Natural killer cell (primary cell): ENCODE results near the gene CENPT. TPM values are rescaled to one million over a fixed set of nuclear protein-coding genes. Genes with fewer than 3 reads are reported as not detected.

Experiments used
- ATAC-seq, 3 donors: fragments of 150-1000 bp in 2 of 3; fragments of 200-7000 bp in 1 of 3; cut with Tn5 transposase; 1 replicate in 1 of 3; 2 replicates in 2 of 3; pipeline ENCODE4 v1.10.0; 2021; ENCODE audit warnings: mild to moderate bottlenecking in 2 of 3, moderate library complexity in 2 of 3
- DNase-seq, 2 donors: peaks; one replicate each; pipeline versions ENCODE4 v3.0.0 to v3.0.0-alpha.2; 2013 to 2021; ENCODE audit warnings: mixed read lengths in 1 of 2
- H3K27ac ChIP-seq: one replicate; pipeline ENCODE4 v1.5.1; 2013; ENCODE audit warnings: mild to moderate bottlenecking, low read length
- H3K27me3 ChIP-seq: one replicate; pipeline ENCODE4 v1.6.1; 2013; ENCODE audit warnings: low read length; ENCODE audit not compliant: control insufficient read depth, insufficient read depth
- H3K36me3 ChIP-seq: one replicate; pipeline ENCODE4 v1.6.1; 2013; ENCODE audit warnings: low read length; ENCODE audit not compliant: control insufficient read depth, insufficient read depth
- H3K4me1 ChIP-seq: one replicate; pipeline ENCODE4 v1.6.1; 2013; ENCODE audit warnings: low read length; ENCODE audit not compliant: control insufficient read depth, insufficient read depth
- H3K4me3 ChIP-seq: one replicate; pipeline ENCODE4 v1.5.1; 2013; ENCODE audit warnings: low read length
- H3K9me3 ChIP-seq: one replicate; pipeline ENCODE4 v1.6.1; 2013; ENCODE audit warnings: low read length; ENCODE audit not compliant: control insufficient read depth, insufficient read depth
- H3K27ac Mint-ChIP-seq, 2 donors: one replicate each; pipeline ENCODE4 v1.8.0; 2022; ENCODE audit warnings: mild to moderate bottlenecking in 2 of 2, mixed read lengths in 2 of 2, moderate library complexity in 1 of 2
- H3K27me3 Mint-ChIP-seq, 2 donors: one replicate each; pipeline ENCODE4 v1.8.0; 2022; ENCODE audit warnings: low read depth in 2 of 2, mixed read lengths in 2 of 2
- H3K36me3 Mint-ChIP-seq: one replicate; pipeline ENCODE4 v1.8.0; 2022; ENCODE audit warnings: mixed read lengths
- H3K4me1 Mint-ChIP-seq, 2 donors: one replicate each; pipeline ENCODE4 v1.8.0; 2022; ENCODE audit warnings: mixed read lengths in 2 of 2
- H3K4me3 Mint-ChIP-seq: one replicate; pipeline ENCODE4 v1.8.0; 2022; ENCODE audit warnings: mild to moderate bottlenecking, moderate library complexity, mixed read lengths
- H3K9me3 Mint-ChIP-seq, 2 donors: one replicate each; pipeline ENCODE4 v1.8.0; 2022; ENCODE audit warnings: mixed read lengths in 2 of 2
- WGBS: methylation state at CpG from one replicate; pipeline ENCODE4 v1.1.7; 2013; ENCODE audit warnings: missing lambda C conversion rate; ENCODE audit not compliant: insufficient coverage; 5-methylcytosine and 5-hydroxymethylcytosine counted together
- intact Hi-C: fragments of 100-400 bp; cut with micrococcal nuclease; formaldehyde crosslinking; loops from one replicate; pipeline ENCODE4 v1.14.2; 2022
- total RNA-seq, 4 donors: library from RNA; stranded (reverse); fragments of 120-200 nt in 1 of 4; gene quantifications; one replicate each; pipeline versions ENCODE4 v1.2.3 to v1.2.4, GENCODE V29; 2013 to 2022
- TF ChIP-seq, protein P1 (sequence below): fragments of 200-600 bp; IDR thresholded peaks from one replicate; pipeline ENCODE4 v1.8.0; 2022; ENCODE audit warnings: antibody characterized with exemption

CENPT gene
- total RNA-seq, 3 donors from 2014 or later (not counting 1 experiment from before 2014, with no cell fraction given) = 68.6 to 81.3 (median 78.9) TPM

DNA sequence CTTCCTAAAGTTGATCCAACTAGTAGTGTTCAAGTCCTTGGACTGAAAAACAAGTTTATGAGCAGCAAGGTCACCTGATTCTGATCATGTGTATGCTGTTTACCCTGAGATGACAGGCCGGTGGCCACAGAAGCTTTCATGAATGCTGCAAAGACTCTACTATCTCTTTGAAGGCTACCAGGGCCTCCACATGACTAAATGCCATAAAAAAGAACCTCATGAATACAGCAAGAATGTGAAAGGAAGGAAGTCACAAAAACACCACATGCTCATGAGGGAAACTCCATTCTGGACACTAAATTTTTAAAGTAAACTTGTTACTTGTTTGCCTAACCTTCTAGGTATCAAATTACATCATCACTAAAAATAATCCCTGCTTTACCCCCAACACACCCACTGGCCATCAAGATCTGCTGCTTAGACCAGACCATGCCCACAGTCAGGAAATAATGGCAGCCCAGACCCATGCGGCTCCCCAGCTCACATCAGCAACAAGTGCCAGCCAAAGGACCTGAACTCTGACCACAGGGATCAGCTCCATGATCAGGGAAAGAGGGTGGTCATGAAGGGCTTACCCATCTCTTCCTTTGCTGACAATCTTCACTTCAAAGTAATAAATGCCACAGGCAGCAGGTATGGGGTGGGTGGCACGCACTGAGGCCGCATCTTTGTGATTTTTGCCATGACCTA, 42.5 kb downstream of the CENPT start:
- Mint-ChIP-seq H3K27ac (peak overlapping the region; percentile 87 to 92), H3K4me3 (peak overlapping the region; percentile 92), H3K36me3 (no peaks in the 10 kb centered on the region), H3K27me3 (no peaks in the 10 kb centered on the region), H3K4me1 (peaks cover 32 to 45% of the 10 kb centered on the region in 2 donors), H3K9me3 (no peaks in the 10 kb centered on the region)
- no peaks in the 10 kb centered on the region for H3K27me3 ChIP-seq
- no peak overlapping the region for H3K4me3 ChIP-seq
- TF ChIP-seq, protein P1, sequence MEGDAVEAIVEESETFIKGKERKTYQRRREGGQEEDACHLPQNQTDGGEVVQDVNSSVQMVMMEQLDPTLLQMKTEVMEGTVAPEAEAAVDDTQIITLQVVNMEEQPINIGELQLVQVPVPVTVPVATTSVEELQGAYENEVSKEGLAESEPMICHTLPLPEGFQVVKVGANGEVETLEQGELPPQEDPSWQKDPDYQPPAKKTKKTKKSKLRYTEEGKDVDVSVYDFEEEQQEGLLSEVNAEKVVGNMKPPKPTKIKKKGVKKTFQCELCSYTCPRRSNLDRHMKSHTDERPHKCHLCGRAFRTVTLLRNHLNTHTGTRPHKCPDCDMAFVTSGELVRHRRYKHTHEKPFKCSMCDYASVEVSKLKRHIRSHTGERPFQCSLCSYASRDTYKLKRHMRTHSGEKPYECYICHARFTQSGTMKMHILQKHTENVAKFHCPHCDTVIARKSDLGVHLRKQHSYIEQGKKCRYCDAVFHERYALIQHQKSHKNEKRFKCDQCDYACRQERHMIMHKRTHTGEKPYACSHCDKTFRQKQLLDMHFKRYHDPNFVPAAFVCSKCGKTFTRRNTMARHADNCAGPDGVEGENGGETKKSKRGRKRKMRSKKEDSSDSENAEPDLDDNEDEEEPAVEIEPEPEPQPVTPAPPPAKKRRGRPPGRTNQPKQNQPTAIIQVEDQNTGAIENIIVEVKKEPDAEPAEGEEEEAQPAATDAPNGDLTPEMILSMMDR = no peak
- no peak for DNase-seq
- no peak overlapping the region for H3K27ac ChIP-seq
- H3K4me1 ChIP-seq = peaks cover 38% of the 10 kb centered on the region
- H3K9me3 ChIP-seq = no peaks in the 10 kb centered on the region
- ATAC-seq = no peak
- WGBS = 88% methylated on average over 4 of the region's 4 CpGs
- peaks cover 8% of the 10 kb centered on the region for H3K36me3 ChIP-seq
- intact Hi-C loops = loop anchor here (5.0 to 10.0 kb wide), 4 partner anchors 132 to 280 kb away; partner anchors contain the start of genes C16orf86, ENKD1, PSMB10 and RIPOR1

- intact Hi-C loops = loop anchor here (10.0 kb wide), 2 partner anchors 261 to 279 kb away; partner anchors contain the start of gene RIPOR1
- H3K27ac Mint-ChIP-seq = no peak overlapping the region
- H3K9me3 Mint-ChIP-seq = no peaks in the 10 kb centered on the region
- Histone ChIP-seq H3K9me3 (no peaks in the 10 kb centered on the region), H3K27ac (peak overlapping the region; percentile 34), H3K4me1 (peaks cover 38% of the 10 kb centered on the region), H3K27me3 (no peaks in the 10 kb centered on the region), H3K4me3 (no peak overlapping the region), H3K36me3 (peaks cover 8% of the 10 kb centered on the region)
- no peaks in the 10 kb centered on the region for H3K36me3 Mint-ChIP-seq
- DNase-seq = no peak
- WGBS = 92% methylated on average over 2 of the region's 3 CpGs
- peaks cover 32 to 51% of the 10 kb centered on the region in 2 donors for H3K4me1 Mint-ChIP-seq
- H3K27me3 Mint-ChIP-seq = no peaks in the 10 kb centered on the region
- TF ChIP-seq, protein P1 = no peak
- H3K4me3 Mint-ChIP-seq = no peak overlapping the region
- ATAC-seq = no peak
Measured at GRCh38 chr16:67803894-67804293, 43.6 kb downstream of the CENPT start.

DNA sequence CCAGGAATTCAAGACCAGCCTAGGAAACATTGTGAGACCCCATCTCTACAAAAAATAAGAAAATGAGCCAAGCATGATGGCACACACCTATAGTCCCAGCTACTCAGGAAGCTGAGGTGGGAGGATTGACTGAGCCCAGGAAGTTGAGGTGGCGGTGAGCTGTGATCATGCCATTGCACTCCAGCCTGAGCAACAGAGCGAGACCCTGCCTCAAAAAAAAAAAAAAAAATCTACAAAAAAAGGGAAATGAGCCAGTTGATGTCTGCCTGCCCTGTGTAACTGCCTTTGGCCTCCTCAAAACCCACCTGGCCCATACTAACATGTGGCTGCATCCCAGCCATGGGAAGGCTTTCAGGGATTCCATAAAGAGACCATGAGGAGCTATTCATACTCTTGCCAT, 45.6 kb downstream of the CENPT start:
- no peak overlapping the region for H3K27ac ChIP-seq
- Mint-ChIP-seq H3K36me3 (no peaks in the 10 kb centered on the region), H3K27me3 (no peaks in the 10 kb centered on the region), H3K9me3 (no peaks in the 10 kb centered on the region), H3K4me1 (peaks cover 35 to 59% of the 10 kb centered on the region in 2 donors), H3K4me3 (no peak overlapping the region), H3K27ac (peak overlapping the region in 1 of 2 donors; percentile 8)
- DNase-seq = peak in 1 of 2 donors; percentile 60
- no peak for ATAC-seq
- H3K4me1 ChIP-seq = peaks cover 31% of the 10 kb centered on the region
- TF ChIP-seq, protein P1 = no peak
- H3K9me3 ChIP-seq = no peaks in the 10 kb centered on the region
- intact Hi-C loops = loop anchor here (10.0 kb wide), 2 partner anchors 263 to 277 kb away; partner anchors contain the start of gene RIPOR1
- H3K4me3 ChIP-seq = no peak overlapping the region
- 10% methylated on average over 2 of the region's 2 CpGs for WGBS
- peaks cover 8% of the 10 kb centered on the region for H3K36me3 ChIP-seq
- H3K27me3 ChIP-seq = no peaks in the 10 kb centered on the region
